ENCODE results near the gene FBXW2. TPM values are rescaled to one million over a fixed set of nuclear protein-coding genes. Genes with fewer than 3 reads are reported as not detected.

Gene FBXW2
- total RNA-seq (2014; rRNA removed; shearing (Covaris generic)) (30.0 and 32.7 TPM in 2 replicates), total RNA-seq (2022) (66.0 and 69.0 TPM in 2 replicates), Bru-seq, nascent RNA (percentile 90 among the genes with signal in this experiment), BruChase-seq, experiment 1, labeled RNA remaining after a 6-hour chase (percentile 93 among the genes with signal in this experiment), BruChase-seq, experiment 2, labeled RNA remaining after a 2-hour chase (percentile 96 among the genes with signal in this experiment)
- long read RNA-seq, full-length matches to known transcripts = 4 of 49 reads
- long read RNA-seq, partial matches to known transcripts = 0 of 49 reads
- long read RNA-seq, other reads (novel, unspliced or antisense) = 45 of 49 reads

- TF ChIP-seq CTCF (conservative IDR thresholded peaks at IDR 0.05; ENCODE audit: low read length) = no peak
- TF ChIP-seq EZH2phosphoT487 (IDR thresholded peaks at IDR 0.05; ENCODE audit: borderline replicate concordance, low read depth, low read length) = no peak
- Histone ChIP-seq H3K27ac (ENCODE audit: low read depth, low read length, poor library complexity, severe bottlenecking) (peak within 1 kb of the TSS; percentile 71), H4K20me1 (ENCODE audit: insufficient read depth, low read length) (peaks cover 4% of the 10 kb centered on the region; the same call in 1 of the 2 replicates), H3K79me2 (ENCODE audit: insufficient read depth, low read depth, low read length) (peaks cover 65% of the 10 kb centered on the region), H3K9me2 (ENCODE audit: insufficient read depth, low read length) (no peaks in the 10 kb centered on the region), H2AFZ (ENCODE audit: low read length) (peak within 1 kb of the TSS; percentile 93), H3K4me3 (ENCODE audit: low read depth, low read length, poor library complexity, severe bottlenecking) (peak within 1 kb of the TSS; percentile 78), H3K36me3 (ENCODE audit: insufficient read depth, low read length) (peaks cover 37% of the 10 kb centered on the region), H3K9me3 (ENCODE audit: low read length) (no peaks in the 10 kb centered on the region), H3K4me2 (ENCODE audit: low read length) (peak within 1 kb of the TSS; percentile 93), H3K4me1 (ENCODE audit: insufficient read depth, low read length, poor library complexity, severe bottlenecking) (peaks cover 35% of the 10 kb centered on the region)
- ChIA-PET POLR2A (interaction anchor here (0.6 to 1.7 kb wide), 17 partner anchors 8 to 571 kb away, joined by 3 to 7 read pairs (median 4); no protein-coding TSS in a partner anchor), CTCF (ENCODE audit: unreplicated experiment) (no interaction called here)
- DNase-seq (ENCODE audit: low spot score) = peak; percentile 93
- no TSS peak for BruUV-seq (replicated peaks)
- intact Hi-C loops (cut with micrococcal nuclease; ENCODE audit: unreplicated experiment) = loop anchor here (2.0 kb wide), 1 partner anchor 144 kb away; no protein-coding TSS in a partner anchor
Observed at GRCh38 chr9:120792898-120793765, at the start of gene FBXW2. FBXW2 (minus strand) TSS chr9:120793416; CDS start chr9:120788258, 5,158 bp downstream.

- H3K4me1 ChIP-seq (ENCODE audit: insufficient read depth, low read length, poor library complexity, severe bottlenecking) = peaks cover 35% of the 10 kb centered on the region
- H3K4me2 ChIP-seq (ENCODE audit: low read length) = peak overlapping the region; percentile 89
- POLR2A ChIA-PET = interaction anchor here (0.7 to 1.0 kb wide), 4 partner anchors 14 to 51 kb away, joined by 3 to 5 read pairs (median 4); no protein-coding TSS in a partner anchor
- peak overlapping the region; percentile 93 for H3K4me3 ChIP-seq (ENCODE audit: low read depth, low read length, poor library complexity, severe bottlenecking)
- DNase-seq (ENCODE audit: low spot score) = peak; percentile 28
- H3K36me3 ChIP-seq (ENCODE audit: insufficient read depth, low read length) = peaks cover 45% of the 10 kb centered on the region
- BruUV-seq (replicated peaks) = TSS peak; percentile 63
- H3K9me3 ChIP-seq (ENCODE audit: low read length) = no peaks in the 10 kb centered on the region
- peak overlapping the region; percentile 59 for H3K27ac ChIP-seq (ENCODE audit: low read depth, low read length, poor library complexity, severe bottlenecking)
- CTCF ChIA-PET (ENCODE audit: unreplicated experiment) = no interaction called here
- H4K20me1 ChIP-seq (ENCODE audit: insufficient read depth, low read length) = no peaks in the 10 kb centered on the region
- H3K9me2 ChIP-seq (ENCODE audit: insufficient read depth, low read length) = no peaks in the 10 kb centered on the region
- H3K79me2 ChIP-seq (ENCODE audit: insufficient read depth, low read depth, low read length) = peaks cover 58% of the 10 kb centered on the region; the same call in 1 of the 2 replicates
- no peak for TF ChIP-seq EZH2phosphoT487 (IDR thresholded peaks at IDR 0.05; ENCODE audit: borderline replicate concordance, low read depth, low read length)
- no peak for TF ChIP-seq CTCF (conservative IDR thresholded peaks at IDR 0.05; ENCODE audit: low read length)
- intact Hi-C loops (cut with micrococcal nuclease; ENCODE audit: unreplicated experiment) = no loop called here
- H2AFZ ChIP-seq (ENCODE audit: low read length) = peak overlapping the region; percentile 85
Observed at GRCh38 chr9:120841930-120842684, 48.9 kb upstream of the FBXW2 start.
